ENCODE results near the gene GPC6. TPM values are rescaled to one million over a fixed set of nuclear protein-coding genes. Genes with fewer than 3 reads are reported as not detected.

The GPC6 gene
- total RNA-seq, 1 experiment from 2014 or later = 0.22 TPM

DNA sequence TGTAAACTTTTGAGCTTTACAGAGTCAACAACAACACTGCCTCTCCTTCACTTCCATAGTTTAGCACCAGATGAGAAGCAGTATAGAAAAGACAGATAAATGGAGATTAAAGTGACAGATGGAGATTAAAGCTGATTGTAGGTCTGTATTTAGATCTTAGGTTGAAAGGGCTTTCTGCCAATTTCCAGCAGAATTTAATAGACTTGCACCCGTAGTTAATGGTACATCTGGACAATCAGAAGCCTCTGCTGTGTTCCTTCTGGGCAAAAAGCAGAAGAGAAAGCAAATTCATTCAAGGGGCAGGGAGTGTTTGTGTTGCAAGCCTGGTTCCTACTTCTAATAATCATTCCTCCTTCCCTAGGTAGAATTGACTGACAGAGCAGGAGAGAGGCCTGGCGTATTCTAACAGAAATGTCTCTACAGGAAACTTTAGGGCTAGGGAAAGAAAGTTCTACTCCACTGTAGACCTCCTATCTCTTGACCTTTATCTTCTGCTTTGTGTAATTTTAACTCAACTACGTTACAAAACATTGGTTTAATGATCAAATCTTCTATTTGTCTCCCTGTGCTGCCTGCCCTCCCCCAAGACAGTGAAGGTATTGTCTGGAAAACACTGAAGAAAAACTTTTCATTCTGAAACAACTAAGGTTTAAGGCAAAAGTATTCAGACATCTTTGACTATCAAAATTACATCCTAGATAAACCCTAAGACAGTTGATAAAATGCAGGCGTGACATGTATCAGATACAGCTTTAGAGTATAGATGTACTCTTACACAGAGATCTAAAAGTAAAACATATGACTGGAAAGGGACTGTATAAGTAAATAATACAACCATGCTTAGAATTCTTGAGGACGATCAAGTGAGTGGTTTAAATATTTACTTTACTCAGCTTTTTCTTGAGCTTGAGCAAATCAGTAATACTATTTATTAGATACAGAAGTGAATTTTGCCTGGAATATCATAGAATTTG lies 44.4 kb downstream of the GPC6 start:
- no peak overlapping the region for H3K4me2 ChIP-seq (ENCODE audit: low read length)
- CTCF ChIA-PET = no interaction called here
- ATAC-seq = no peak
- H3K27me3 ChIP-seq (ENCODE audit: insufficient read depth, low read length) = no peaks in the 10 kb centered on the region
- POLR2A ChIA-PET = no interaction called here
- H3K79me2 ChIP-seq (ENCODE audit: insufficient read depth, low read length) = no peaks in the 10 kb centered on the region
- RAD21 ChIA-PET (ENCODE audit: low non-redundant PET in 1 of 2, low total read pairs in 2 of 2, uncharacterized antibody in 2 of 2, unreplicated experiment in 2 of 2) = no interaction called here
- no peak overlapping the region for H3K27ac ChIP-seq (ENCODE audit: low read depth, low read length)
- H3K9ac ChIP-seq (ENCODE audit: low read length) = no peak overlapping the region
- no peaks in the 10 kb centered on the region for H3K36me3 ChIP-seq (ENCODE audit: control insufficient read depth in 1 of 2, insufficient read depth in 2 of 2, low read length in 2 of 2)
- BruUV-seq (replicated peaks) = no TSS peak
- H2AFZ ChIP-seq (ENCODE audit: low read depth, low read length, poor library complexity, severe bottlenecking) = no peak overlapping the region
- DNase-seq (ENCODE audit: low read depth, low spot score) = no peak
- H4K20me1 ChIP-seq (ENCODE audit: insufficient read depth) = no peaks in the 10 kb centered on the region
- H3K4me3 ChIP-seq (replicated peaks in 1 of 2; ENCODE audit: low read depth in 1 of 2, low read length in 2 of 2) = no peak overlapping the region
- no peaks in the 10 kb centered on the region for H3K9me2 ChIP-seq (ENCODE audit: insufficient read depth)
- H3K4me1 ChIP-seq (ENCODE audit: control insufficient read depth in 1 of 2, insufficient read depth in 2 of 2, low read length in 2 of 2) = no peaks in the 10 kb centered on the region
- H3K9me3 ChIP-seq (ENCODE audit: control insufficient read depth in 1 of 2, insufficient read depth in 1 of 2, low read depth in 1 of 2, low read length in 2 of 2) = peaks cover 3 to 12% of the 10 kb centered on the region in 2 experiments; a peak in 2 of 4 replicates
- intact Hi-C loops (cut with micrococcal nuclease) = no loop called here
- no peak for TF ChIP-seq EZH2 (IDR thresholded peaks at IDR 0.05)
- TF ChIP-seq SP1 (IDR thresholded peaks at IDR 0.05; ENCODE audit: low read depth) = no peak
- no peak for TF ChIP-seq ZFX (IDR thresholded peaks at IDR 0.05)
- TF ChIP-seq, protein P1, sequence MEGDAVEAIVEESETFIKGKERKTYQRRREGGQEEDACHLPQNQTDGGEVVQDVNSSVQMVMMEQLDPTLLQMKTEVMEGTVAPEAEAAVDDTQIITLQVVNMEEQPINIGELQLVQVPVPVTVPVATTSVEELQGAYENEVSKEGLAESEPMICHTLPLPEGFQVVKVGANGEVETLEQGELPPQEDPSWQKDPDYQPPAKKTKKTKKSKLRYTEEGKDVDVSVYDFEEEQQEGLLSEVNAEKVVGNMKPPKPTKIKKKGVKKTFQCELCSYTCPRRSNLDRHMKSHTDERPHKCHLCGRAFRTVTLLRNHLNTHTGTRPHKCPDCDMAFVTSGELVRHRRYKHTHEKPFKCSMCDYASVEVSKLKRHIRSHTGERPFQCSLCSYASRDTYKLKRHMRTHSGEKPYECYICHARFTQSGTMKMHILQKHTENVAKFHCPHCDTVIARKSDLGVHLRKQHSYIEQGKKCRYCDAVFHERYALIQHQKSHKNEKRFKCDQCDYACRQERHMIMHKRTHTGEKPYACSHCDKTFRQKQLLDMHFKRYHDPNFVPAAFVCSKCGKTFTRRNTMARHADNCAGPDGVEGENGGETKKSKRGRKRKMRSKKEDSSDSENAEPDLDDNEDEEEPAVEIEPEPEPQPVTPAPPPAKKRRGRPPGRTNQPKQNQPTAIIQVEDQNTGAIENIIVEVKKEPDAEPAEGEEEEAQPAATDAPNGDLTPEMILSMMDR (IDR thresholded peaks at IDR 0.05 in 2 of 3, conservative IDR thresholded peaks at IDR 0.05 in 1 of 3; ENCODE audit: borderline replicate concordance in 1 of 3, insufficient read depth in 1 of 3, low read depth in 2 of 3, low read length in 2 of 3) = no peak
- TF ChIP-seq POLR2AphosphoS5 (IDR thresholded peaks at IDR 0.05; ENCODE audit: low read depth, low read length) = no peak
- TF ChIP-seq ELF1 (IDR thresholded peaks at IDR 0.05; ENCODE audit: borderline replicate concordance, low read depth) = no peak
- no peak for TF ChIP-seq SIN3A (IDR thresholded peaks at IDR 0.05; ENCODE audit: low read depth)
- TF ChIP-seq CBX3 (IDR thresholded peaks at IDR 0.05; ENCODE audit: low read depth) = no peak
- TF ChIP-seq ZNF274 (IDR thresholded peaks at IDR 0.05; ENCODE audit: low read depth, low read length) = no peak
- no peak for TF ChIP-seq SRF (IDR thresholded peaks at IDR 0.05; ENCODE audit: low read depth)
- TF ChIP-seq, protein P2, sequence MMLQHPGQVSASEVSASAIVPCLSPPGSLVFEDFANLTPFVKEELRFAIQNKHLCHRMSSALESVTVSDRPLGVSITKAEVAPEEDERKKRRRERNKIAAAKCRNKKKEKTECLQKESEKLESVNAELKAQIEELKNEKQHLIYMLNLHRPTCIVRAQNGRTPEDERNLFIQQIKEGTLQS (IDR thresholded peaks at IDR 0.05) = no peak
- no peak for TF ChIP-seq EGR1 (IDR thresholded peaks at IDR 0.05; ENCODE audit: low read depth)
- TF ChIP-seq EZH2phosphoT487 (IDR thresholded peaks at IDR 0.05; ENCODE audit: borderline replicate concordance) = no peak
